NCI-H187 (cell line): ENCODE results near the gene AR.

Experiments
- DNase-seq, 2 experiments: peaks; one replicate each; lab custom pipeline; 2025; lab: John Stamatoyannopoulos, UW

AR gene

DNA sequence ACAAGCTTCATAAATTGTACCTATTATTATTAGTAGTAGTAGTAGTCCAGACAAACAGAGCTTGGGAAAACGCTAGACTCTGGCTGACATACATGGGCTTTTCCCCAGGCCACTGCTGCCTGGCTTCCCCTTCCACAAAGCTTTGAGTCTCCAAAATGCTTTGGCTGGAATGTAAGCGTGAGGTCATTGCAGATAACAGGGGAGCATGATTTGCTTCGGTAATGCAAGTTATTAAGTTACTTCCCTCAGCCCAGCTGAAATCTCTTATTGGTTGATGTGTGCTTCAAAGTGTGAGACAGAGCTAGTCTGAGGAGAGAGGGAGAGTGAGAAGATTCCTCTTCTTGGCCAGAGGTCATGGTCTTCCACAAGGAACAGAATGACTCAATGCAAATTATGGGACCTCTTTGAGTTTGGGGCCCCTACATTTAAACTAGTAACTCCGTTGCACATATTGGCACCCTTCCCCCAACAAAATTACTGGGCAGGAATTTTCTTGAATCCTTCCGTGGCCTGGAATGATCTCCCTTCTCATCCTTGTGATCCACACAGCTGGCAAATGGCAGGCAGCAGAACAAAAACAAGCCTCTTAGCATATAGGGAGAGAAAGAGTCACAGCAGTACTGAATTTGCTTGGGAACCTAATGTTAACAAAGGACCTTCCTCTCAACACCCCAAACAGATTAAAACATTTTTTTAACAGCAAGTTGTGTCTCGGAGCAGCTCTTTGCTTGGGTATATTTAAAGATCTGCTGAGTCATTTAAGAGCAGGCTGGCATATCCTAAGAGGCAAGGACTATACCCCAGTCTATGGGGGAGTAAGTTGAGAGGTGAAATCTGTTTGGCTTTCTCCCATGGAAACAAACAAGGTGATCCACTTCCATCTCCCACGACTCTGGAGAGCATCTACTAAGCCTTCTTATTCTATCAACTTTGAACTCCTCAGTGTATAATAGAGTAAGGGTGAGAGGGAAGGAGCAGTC is 19.9 kb downstream of the AR start:
- DNase-seq, result no peak

DNA sequence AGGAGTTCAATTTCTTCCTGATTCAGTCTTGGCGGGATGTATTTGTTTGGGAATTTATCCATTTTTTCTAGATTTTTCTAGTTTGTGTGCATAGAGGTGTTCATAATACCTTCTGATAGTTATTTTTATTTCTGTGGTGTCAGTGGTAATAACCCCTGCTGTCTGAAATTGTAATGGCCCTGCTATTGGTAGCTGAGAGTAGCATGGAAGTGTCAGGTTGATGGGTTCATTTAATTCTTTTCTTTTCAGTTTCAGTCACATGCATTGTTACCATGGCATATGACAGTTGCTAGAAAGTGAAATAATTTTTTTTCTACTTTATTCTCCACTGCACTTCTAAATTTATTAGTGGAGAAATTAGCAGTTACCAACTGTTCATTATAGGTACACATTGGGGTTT is 20.7 kb downstream of the AR start:
- no peak for DNase-seq

DNA sequence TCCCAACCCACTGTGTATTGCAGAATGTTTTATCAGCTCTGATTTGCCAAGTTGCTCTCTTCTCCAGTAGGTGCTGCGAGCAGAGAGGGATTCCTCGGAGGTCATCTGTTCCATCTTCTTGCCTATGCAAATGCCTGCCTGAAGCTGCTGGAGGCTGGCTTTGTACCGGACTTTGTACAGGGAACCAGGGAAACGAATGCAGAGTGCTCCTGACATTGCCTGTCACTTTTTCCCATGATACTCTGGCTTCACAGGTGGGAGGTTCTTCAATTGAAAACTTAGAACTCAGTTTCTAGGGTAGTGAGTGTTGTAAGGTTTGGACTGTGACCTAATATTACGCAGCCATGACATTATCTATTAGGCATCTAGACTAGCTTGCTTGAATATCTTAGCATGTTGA is 24.9 kb downstream of the AR start:
- DNase-seq, result no peak

DNA sequence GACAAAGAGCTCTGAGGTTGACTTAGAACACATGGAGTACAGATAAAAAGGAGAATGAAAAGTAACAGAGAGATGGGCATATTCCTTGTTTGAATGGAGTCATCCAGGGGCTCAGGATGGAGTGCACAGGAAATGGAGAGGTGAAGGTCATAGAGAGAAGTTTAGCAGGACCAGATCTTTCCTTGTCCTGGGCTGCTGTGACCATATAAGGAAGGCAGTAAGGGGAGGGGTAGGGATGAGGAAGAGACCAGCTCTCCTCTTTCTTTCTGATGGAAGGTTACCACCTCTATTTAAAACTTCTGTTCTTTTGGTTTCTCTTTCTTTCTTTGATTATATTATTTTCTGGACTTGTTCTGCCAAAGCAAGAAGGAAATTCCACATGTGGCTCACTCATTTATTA is 27.0 kb downstream of the AR start:
- DNase-seq, result no peak

DNA sequence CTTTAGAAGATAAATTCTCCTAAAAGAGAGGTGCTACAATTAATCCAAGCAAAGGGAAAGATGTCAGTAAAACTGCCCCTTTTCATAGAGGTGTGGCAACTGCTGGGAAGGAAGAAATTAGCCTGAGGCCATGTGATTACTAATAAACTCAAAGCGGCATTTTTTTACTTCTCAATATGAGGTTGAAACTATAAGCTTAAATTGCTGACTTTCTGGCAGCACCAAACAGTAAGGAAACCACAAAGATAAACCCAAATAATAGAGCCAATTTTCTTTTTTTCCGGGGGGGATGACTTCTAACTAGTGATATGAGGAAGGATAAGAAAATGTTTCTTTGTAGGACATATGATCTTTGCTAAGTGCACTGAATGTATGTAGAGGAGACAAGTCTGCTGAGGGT is 30.9 kb downstream of the AR start:
- no peak for DNase-seq

DNA sequence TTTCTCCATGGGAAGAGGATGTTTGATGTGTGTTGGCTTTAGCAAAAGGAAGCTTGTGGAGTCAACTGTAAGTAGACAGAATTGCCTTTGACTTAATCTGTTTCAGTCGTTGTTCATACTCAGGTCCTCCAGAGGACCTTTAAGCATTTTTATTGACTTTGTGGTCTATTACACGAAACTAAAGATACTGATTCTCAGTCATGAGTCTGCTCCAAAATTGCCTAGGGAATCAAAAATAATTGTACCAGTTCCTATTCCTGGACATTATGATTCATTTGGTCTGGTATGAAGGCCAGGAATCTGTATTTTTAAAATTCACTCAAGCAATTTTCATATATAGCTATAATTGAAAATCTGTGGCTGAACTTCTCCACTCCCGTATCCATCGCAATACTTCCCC is 38.6 kb downstream of the AR start:
- no peak for DNase-seq

DNA sequence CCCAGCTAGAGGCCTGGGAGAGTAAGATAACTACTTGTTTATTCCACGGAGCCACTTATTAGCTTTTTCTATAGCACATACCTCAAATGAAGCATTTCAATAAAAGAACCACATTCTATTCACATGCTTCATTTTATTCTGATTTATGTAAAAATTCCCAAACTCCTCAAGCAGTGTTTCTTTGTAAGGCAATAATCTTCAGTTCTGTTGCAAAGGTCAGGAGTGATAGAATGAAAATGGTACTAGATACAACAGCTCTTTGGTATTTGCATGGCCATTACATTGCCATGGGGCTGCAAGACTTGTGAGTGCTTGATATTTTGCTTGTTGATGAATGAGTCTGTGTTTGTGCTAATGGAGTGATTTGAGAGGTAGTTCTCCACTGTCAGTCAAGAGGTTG is 39.4 kb downstream of the AR start:
- no peak for DNase-seq

DNA sequence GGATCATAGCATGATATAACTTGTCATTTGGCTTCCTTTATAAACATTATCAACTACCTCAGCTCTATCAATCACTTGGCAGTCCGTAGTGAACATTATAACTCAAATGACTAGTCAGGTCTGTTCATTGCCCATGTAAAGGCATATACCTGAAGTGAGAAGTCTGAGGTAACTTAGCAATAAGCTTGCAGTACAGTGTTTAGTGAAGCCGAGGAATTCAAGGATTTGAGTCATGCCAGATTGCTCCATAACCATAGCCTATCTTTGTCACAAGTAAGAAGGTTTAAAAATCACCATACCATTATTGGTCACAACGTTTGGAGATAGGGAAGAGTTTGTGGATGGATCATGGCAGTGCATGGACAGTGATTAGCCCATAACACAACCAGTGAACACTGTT is 41.6 kb downstream of the AR start:
- no peak for DNase-seq

DNA sequence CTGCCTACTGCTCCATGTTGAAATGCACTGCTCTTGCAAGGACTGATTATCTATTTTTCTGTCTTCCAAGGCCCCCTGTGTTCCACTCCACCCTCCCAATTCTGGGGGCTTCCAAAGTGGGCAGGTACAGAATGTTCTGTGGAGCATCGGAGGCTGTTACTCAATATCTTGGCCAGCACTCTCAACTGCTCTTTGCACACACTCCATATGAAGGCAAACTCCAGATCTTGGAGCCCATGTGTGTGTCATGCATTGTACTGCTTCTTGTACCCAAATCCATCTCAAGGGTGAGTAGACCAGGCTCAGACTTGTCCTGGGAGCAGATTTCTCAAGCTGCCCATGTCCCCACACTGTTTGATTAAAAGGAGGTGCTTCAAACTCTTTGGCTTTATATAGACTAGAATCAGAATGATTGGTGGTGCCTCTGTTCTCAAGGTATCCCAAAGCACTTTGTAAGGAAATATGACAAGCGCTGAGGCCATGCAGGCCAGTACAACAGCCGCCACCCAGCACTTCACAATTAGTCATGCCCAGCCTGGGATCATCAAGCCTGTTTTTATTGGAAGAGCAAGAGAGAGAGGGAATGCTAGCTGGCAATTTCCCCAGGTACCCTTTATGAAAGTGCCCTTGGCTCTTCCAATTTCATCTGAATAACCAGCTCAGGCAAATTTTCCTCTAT is 44.3 kb downstream of the AR start:
- DNase-seq, result no peak

DNA sequence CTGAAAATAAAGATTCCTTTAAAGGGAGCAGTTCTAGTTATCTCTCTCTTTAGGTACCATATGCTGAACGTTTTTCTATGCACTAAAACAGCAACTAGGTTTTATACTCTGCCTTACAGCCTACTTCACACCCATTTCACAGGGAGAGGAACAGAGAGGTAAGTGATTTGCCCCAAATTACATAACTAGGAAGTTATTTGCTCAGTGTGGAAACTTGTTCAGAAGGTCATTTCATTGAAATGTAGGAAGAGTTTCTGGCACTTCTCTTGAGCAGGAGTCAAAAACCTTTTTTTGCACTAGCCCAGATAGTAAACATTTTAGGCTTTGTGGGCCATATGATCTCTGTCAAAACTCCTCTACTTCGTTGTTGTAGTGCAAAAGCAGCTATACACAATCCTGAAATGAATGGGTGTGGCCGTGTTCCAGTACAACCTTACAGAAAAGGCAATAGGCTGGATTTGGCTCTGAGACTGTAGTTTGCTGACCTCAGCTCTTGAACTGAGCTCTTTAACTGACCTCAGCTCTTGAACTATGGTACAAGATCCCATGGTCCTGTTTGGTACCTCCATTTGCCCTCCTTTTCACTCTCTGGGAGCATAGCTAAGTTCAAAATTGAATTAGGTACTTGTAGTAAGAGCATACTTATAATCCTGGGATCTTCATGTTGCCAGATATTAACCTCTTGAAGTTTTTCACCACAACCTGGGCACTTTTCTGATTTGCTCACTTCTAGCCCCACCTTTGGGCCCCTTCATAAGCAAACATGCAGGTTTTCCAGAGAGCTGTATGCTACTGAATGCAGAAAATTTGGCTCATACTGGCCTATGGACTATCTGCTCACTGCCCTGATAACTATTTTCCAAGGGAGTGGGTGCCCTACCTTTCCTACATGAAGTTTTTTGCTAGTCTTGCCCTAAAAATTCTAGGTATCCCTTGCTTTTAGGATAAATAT is 53.3 kb downstream of the AR start:
- no peak for DNase-seq

DNA sequence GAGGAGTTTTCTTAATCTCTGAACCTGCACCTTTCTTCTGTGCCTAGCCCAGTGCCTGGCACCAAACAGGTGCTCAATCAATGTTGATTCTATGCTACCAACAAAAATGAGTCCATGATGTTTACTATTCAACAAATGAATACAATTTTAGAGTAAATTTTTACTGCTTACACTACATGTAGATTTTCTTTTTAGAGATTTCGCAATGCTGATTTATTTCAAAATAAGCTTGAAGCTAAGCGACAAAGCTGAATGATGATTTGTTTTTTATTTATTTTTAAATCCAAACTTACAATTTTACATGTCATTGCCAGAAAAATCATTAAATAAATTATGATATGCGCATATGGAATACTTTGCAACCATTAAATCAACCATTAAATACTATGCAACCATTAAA is 55.7 kb downstream of the AR start:
- DNase-seq, result no peak

DNA sequence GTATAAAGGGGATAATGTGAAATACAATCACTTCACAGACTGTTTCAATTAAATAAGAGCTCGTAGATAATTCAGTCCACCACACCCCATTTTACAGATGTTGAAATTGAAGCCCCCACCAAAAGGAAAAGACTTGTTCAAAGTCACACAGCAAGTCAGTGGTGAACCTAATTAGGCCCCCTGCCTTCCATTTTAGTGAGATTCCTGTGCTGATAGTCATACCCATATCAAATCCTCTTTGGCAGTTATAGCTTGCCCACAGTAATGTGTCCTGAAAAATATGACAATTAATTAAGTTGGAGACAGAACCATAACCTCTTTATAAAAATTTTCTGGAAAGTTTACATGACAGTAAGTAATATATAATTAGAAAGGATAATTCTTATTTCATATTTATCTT is 58.0 kb downstream of the AR start:
- DNase-seq, result no peak

DNA sequence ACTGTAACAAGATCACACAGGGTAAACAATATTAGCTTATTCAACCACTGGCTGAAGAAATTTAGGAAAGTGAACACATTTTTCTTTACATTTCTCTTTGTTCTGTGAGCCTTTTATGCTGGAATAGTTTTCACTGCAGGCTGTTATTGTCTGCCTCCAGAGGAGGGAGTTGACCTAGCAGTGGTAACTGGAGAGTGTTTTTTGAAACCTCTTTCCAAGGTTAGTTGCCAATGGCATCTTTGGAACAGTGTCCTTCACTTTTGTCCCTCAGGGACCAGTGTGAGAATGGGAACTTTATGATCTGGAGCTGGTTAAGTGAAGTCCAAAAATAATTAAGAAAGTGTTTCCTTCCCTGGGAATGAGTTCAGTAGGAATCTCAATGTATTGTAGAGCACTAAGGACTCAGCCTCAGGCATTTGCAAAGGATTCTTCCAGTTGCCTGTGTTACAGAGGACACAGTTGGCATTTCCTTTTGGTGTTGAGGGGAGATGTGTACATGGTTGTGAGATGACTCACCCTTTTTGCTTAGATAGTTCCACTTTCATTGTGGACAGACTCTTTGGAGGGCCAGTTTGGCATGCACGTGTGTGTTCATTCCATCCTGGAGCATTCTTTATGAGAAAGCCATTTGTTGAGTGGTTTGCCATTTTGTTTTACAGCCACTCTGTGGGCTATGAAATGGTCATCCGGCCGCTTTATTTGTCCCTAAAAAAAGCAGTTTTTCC is 61.3 kb downstream of the AR start:
- DNase-seq, result no peak

DNA sequence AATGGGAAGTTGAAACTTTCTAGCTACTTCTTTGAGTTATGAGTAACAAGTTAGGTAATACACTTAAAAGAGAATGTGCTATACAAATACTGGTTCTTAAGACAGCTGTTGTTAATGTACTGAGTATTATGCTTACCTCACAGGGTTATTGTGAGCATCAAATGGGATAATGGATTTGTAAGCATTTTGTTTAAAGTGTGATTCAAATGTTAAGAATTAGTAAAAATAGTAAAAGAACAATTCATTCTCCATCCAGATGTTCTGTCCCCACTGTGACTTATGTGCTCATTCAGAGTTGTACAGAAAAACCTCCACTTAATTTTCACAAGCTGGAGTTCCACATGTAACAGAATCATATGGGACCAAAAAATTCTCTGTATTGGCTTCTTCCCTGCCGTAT is 63.6 kb downstream of the AR start:
- DNase-seq, result no peak

DNA sequence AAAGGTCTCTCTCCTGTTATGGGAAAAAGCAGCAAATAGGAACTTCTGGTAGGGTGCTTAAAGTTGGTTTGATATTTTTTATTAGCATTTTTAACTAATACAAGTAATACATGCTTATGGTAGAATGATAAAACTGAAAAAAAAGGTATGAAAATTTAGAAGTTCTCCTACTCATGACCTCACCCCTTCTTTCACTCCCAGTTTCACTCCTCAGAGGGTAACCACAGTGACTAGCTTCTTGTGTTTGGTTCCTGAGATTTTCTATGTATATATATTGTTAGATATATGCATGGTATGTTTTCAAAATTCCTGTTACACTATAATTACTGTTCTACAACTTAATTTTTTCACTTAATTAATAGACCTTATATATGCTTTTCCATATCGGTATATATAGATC is 66.5 kb downstream of the AR start:
- DNase-seq, result no peak

DNA sequence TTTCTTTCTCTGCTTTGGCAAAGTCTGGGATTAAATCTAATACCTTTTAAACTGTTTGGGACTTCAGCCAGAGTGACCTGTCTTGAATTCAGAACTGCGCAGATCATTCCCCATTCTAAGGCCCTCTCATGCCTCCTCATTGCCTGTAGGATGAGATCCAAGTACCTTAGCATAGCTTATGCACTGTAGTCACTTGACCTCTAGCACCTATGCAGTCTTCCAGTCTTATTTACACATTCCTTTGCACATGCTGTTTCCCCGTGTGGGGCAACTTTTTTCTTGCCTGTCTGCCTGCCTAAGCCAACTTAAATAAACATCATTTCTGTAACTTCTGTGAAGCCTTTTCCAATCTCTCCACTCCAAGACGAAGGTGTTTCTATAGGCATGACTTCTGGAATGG is 68.4 kb downstream of the AR start:
- DNase-seq, result no peak

DNA sequence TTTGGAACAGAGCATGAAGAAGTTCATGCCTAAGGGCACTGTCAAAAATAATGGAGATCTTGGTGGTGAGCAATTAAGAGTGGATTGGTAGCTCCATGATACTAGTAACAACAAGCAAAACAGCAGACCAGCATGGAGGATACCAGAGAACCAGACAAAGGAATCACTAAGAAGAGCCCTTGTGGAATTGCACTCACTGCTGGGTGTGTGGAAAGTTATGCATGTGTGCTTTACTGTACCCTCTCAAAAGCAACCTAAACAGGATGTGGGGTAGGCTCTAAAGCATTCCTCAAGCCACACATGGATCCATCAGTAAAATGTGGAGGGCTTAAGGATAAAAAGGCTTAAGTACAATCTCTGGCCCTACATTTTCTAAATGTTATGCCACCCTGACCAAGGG is 69.5 kb downstream of the AR start:
- no peak for DNase-seq

DNA sequence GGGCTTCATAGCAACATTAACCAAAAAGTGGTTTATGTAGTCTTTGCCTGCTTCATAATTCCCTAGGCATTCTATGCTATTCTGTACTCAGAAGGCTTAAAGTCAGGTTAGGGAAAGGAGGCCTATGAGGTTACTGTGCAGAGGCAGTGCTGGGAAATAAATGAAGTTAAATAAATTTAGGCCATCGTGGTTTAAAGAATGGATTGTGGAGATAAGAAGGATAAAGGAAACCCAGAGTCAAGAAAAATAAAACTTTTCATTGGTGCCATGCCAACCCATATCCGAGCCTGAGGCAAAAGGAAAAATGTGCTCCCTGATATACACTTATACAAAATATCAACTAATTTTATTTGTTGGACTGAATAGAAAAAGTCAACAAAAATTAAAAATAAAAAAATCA is 70.2 kb downstream of the AR start:
- DNase-seq, result no peak

DNA sequence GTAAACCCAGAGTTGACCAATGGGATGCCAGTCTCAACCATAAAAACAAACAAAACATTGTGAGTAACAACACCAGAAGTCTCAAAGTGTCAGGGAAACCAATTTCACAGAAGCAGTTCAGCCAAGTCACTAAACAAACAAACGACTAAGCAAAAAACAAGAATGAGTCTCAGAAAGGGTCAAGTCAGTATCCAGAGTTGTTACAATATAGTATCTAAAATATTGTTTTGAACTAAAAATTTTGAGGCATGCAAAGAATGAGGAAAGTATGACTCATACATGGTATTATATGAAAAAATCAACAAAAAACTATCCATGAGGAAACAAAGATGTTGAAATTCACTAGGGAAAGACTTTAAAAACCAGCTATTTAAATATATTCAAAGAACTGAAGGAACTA is 70.6 kb downstream of the AR start:
- DNase-seq, result no peak

DNA sequence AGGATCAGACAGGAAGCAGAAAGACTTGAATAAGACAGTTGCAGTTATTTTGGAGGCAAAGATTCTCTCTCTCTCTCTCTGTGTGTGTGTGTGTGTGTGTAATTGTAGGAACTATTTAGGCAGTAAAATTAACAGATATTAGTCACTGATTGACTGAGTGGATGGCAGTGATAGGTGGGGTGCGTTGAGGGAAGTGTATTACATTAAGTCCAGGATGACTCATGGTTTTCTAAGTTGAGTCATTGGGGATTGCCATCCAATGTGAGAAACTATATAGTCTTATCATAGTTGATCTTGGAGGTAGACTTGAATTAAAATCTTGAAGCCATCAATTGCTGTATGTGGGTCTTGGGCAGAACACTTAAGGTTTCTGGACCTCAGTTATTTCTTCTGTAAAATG is 75.4 kb downstream of the AR start:
- no peak for DNase-seq

DNA sequence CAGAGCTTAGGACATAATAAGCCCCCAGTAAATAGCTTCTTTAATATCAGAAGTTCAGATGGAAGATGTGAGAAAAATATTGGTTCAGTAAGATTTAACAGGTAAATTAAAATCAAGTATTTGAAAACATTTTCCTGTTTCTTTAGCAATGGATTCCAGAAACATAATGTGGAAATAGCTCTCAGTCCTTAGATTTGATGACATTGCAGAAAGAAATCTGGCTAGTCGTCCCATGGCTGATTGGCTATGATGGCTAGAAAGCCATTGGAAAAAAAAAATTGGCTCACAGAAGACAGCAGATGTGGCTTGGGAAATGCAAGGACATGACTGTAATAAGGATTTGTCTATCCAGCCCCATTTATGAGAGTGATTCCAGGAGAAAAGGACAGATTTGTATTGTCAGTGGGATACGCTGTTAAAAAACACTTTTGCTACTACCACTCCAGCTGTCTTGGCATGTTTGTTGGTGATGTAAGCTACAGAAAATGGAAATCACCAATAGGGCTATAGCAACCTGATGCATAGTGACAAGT is 78.3 kb downstream of the AR start:
- no peak for DNase-seq

DNA sequence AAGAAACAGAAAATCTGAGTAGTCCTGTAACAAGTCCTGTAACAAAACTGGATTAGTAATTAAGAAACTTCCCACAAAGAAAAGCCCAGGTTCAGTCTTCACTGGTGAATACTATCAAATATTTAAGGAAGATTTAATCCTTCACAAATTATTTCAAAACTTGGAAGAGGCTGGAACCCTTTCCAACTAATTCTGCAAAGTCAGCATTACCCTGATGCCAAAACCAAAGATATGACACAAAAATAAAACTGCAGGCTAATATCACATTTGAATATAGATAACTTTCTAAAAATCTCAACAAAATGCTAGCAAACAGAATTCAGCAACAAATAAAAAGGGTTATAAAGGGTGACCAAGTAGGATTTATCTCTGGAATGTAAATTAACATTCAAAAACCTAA is 80.5 kb downstream of the AR start:
- DNase-seq, result no peak
